ENCODE data around the gene KCNQ4.

The KCNQ4 gene

GRCh38 chr1:40886318-40887011 lies 102.9 kb downstream of the KCNQ4 start:
- Histone ChIP-seq H3K9me3 (ENCODE audit: insufficient read depth, low read length, severe bottlenecking) (no peaks in the 10 kb centered on the region), H3K36me3 (ENCODE audit: insufficient read depth, low read length) (no peaks in the 10 kb centered on the region), H3K9ac (ENCODE audit: low read depth, low read length) (no peak overlapping the region), H3K4me1 (ENCODE audit: insufficient read depth, low read length) (no peaks in the 10 kb centered on the region), H2AFZ (ENCODE audit: low read depth, low read length) (no peak overlapping the region), H3K4me2 (ENCODE audit: insufficient read depth, low read length) (no peak overlapping the region), H3K27ac (ENCODE audit: low read length) (no peak overlapping the region), H3K79me2 (ENCODE audit: insufficient read depth, low read length) (no peaks in the 10 kb centered on the region), H3K27me3 (ENCODE audit: insufficient read depth, low read length, poor library complexity) (peaks cover 12% of the 10 kb centered on the region), H3K4me3 (ENCODE audit: low read depth in 1 of 2, low read length in 2 of 2) (no peak overlapping the region), H4K20me1 (ENCODE audit: insufficient read depth, low read length) (no peaks in the 10 kb centered on the region)
- DNase-seq: no peak
- no peak for TF ChIP-seq EZH2 (IDR thresholded peaks at IDR 0.05; ENCODE audit: borderline replicate concordance, low read depth, low read length, severe bottlenecking)
- TF ChIP-seq CTCF (IDR thresholded peaks at IDR 0.05; ENCODE audit: borderline replicate concordance, extremely low read depth, low read length, poor library complexity, severe bottlenecking): no peak
- ATAC-seq (ENCODE audit: insufficient read depth, low read depth): no peak

GRCh38 chr1:40887012-40887378 lies 103.4 kb downstream of the KCNQ4 start:
- ATAC-seq (ENCODE audit: insufficient read depth, low read depth): no peak
- Histone ChIP-seq H3K36me3 (ENCODE audit: insufficient read depth, low read length) (no peaks in the 10 kb centered on the region), H2AFZ (ENCODE audit: low read depth, low read length) (no peak overlapping the region), H3K4me1 (ENCODE audit: insufficient read depth, low read length) (no peaks in the 10 kb centered on the region), H3K9ac (ENCODE audit: low read depth, low read length) (no peak overlapping the region), H3K4me3 (ENCODE audit: low read depth in 1 of 2, low read length in 2 of 2) (no peak overlapping the region), H3K79me2 (ENCODE audit: insufficient read depth, low read length) (no peaks in the 10 kb centered on the region), H3K27me3 (ENCODE audit: insufficient read depth, low read length, poor library complexity) (peaks cover 12% of the 10 kb centered on the region), H3K4me2 (ENCODE audit: insufficient read depth, low read length) (no peak overlapping the region), H4K20me1 (ENCODE audit: insufficient read depth, low read length) (no peaks in the 10 kb centered on the region), H3K27ac (ENCODE audit: low read length) (no peak overlapping the region), H3K9me3 (ENCODE audit: insufficient read depth, low read length, severe bottlenecking) (no peaks in the 10 kb centered on the region)
- no peak for TF ChIP-seq CTCF (IDR thresholded peaks at IDR 0.05; ENCODE audit: borderline replicate concordance, extremely low read depth, low read length, poor library complexity, severe bottlenecking)
- no peak for DNase-seq

GRCh38 chr1:40887652-40888051 lies 104.1 kb downstream of the KCNQ4 start:
- DNase-seq (no peak), ATAC-seq (ENCODE audit: insufficient read depth, low read depth) (no peak)
- H3K27me3 ChIP-seq (ENCODE audit: insufficient read depth, low read length, poor library complexity): peaks cover 12% of the 10 kb centered on the region
- no peak overlapping the region for H3K4me3 ChIP-seq (ENCODE audit: low read depth in 1 of 2, low read length in 2 of 2)
- H3K79me2 ChIP-seq (ENCODE audit: insufficient read depth, low read length): no peaks in the 10 kb centered on the region
- no peaks in the 10 kb centered on the region for H3K4me1 ChIP-seq (ENCODE audit: insufficient read depth, low read length)
- no peak overlapping the region for H3K9ac ChIP-seq (ENCODE audit: low read depth, low read length)
- H2AFZ ChIP-seq (ENCODE audit: low read depth, low read length): no peak overlapping the region
- H3K27ac ChIP-seq (ENCODE audit: low read length): no peak overlapping the region
- H3K9me3 ChIP-seq (ENCODE audit: insufficient read depth, low read length, severe bottlenecking): no peaks in the 10 kb centered on the region
- no peaks in the 10 kb centered on the region for H3K36me3 ChIP-seq (ENCODE audit: insufficient read depth, low read length)
- H3K4me2 ChIP-seq (ENCODE audit: insufficient read depth, low read length): no peak overlapping the region
- TF ChIP-seq CTCF (IDR thresholded peaks at IDR 0.05; ENCODE audit: borderline replicate concordance, extremely low read depth, low read length, poor library complexity, severe bottlenecking) (no peak), EZH2 (IDR thresholded peaks at IDR 0.05; ENCODE audit: borderline replicate concordance, low read depth, low read length, severe bottlenecking) (no peak)
- H4K20me1 ChIP-seq (ENCODE audit: insufficient read depth, low read length): no peaks in the 10 kb centered on the region

Measured in DND-41 (cell line).